Upper lobe of left lung (tissue), 6 donors: ENCODE results near the gene PARP12. TPM values are rescaled to one million over a fixed set of nuclear protein-coding genes. Genes with fewer than 3 reads are reported as not detected.

Source experiments
- ATAC-seq, 2 donors: fragments of 200-7000 bp; cut with Tn5 transposase; one replicate each; pipeline ENCODE4 v1.9.1; 2022; ENCODE audit warnings: mild to moderate bottlenecking in 2 of 2, moderate library complexity in 2 of 2; ENCODE audit not compliant: low FRiP score in 2 of 2
- DNase-seq, 2 donors: peaks; one replicate each; pipeline ENCODE4 v3.0.0-alpha.2; 2019 to 2020
- H3K27ac ChIP-seq, 4 donors: fragments of 200-600 bp; sonication (generic); one replicate each; pipeline ENCODE4 v1.5.1; 2016 to 2019
- H3K27me3 ChIP-seq, 4 donors: fragments of 200-600 bp; sonication (generic); one replicate each; pipeline ENCODE4 v1.5.1; 2017 to 2019
- H3K36me3 ChIP-seq, 4 donors: fragments of 200-600 bp; sonication (generic); one replicate each; pipeline ENCODE4 v1.5.1; 2016 to 2019
- H3K4me1 ChIP-seq, 4 donors: fragments of 200-600 bp; sonication (generic); one replicate each; pipeline ENCODE4 v1.5.1; 2018 to 2019
- H3K4me3 ChIP-seq, 4 donors: fragments of 200-600 bp; sonication (generic); one replicate each; pipeline ENCODE4 v1.5.1; 2017 to 2019; ENCODE audit warnings: mild to moderate bottlenecking in 2 of 4, moderate library complexity in 1 of 4
- H3K9me3 ChIP-seq, 4 donors: fragments of 200-600 bp; sonication (generic); one replicate each; pipeline ENCODE4 v1.5.1; 2018 to 2019
- CTCF ChIP-seq, 6 experiments: fragments of 450-650 bp in 4 of 6; fragments of 200-600 bp in 2 of 6; sonication (generic) in 2 of 6; IDR thresholded peaks; one replicate each; pipeline ENCODE4 v1.5.1; 2016 to 2019; ENCODE audit warnings: antibody characterized with exemption in 6 of 6
- EP300 ChIP-seq, 4 donors: sonication (generic); formaldehyde crosslinking; IDR thresholded peaks; one replicate each; pipeline ENCODE4 v1.5.1; 2017; ENCODE audit warnings: antibody characterized with exemption in 4 of 4, control low read depth in 2 of 4
- POLR2A ChIP-seq, 4 donors: fragments of 450-650 bp; IDR thresholded peaks; one replicate each; pipeline ENCODE4 v1.5.1; 2016 to 2017; ENCODE audit warnings: antibody characterized with exemption in 4 of 4, mild to moderate bottlenecking in 2 of 4
- POLR2AphosphoS5 ChIP-seq, 2 donors: sonication (generic); formaldehyde crosslinking; IDR thresholded peaks; one replicate each; pipeline ENCODE4 v1.5.1; 2017; ENCODE audit warnings: antibody characterized with exemption in 2 of 2
- WGBS, 2 donors: methylation state at CpG; one replicate each; pipeline ENCODE4 v1.1.5; 2017 to 2018; 5-methylcytosine and 5-hydroxymethylcytosine counted together
- total RNA-seq, 6 donors: library from RNA; depleted of rRNA in 4 of 6; stranded (reverse); fragments of >200 nt in 4 of 6; gene quantifications; one replicate each; pipeline versions ENCODE4 v1.1.0 to v1.2.1, GENCODE V29; 2016 to 2021
- donor health status: DM: no; HTN: no; CAD: no; lungs with moderate emphysema.
- donor health status: DM: no; HTN: yes; CAD: no; lungs with severe emphysema.

PARP12 gene
- total RNA-seq, 6 donors from 2014 or later: 74.8 to 151 (median 100) TPM

DNA sequence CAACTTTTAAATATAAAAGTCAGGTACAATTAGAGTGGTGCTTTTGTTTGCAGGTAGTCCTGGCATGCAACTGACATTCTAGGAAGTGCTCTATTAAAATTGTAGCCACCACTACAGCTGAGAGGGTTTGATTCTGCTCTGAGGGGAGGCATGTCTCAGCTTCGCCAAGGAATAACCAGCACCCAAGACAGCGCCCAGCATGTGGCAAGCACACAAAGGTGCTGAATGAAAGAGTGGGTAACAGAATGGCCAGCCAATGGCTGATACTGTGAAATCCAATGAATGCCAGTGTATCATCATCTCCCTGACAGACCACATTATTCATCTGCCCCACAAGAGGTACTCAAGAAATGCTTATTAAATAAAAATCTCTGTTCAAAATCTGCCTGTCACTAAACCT, 6.9 kb downstream of the PARP12 start:
- no peak for TF ChIP-seq EP300 (IDR thresholded peaks at IDR 0.05)
- no peak for TF ChIP-seq CTCF (IDR thresholded peaks at IDR 0.05)
- no peak for TF ChIP-seq POLR2AphosphoS5 (IDR thresholded peaks at IDR 0.05)
- TF ChIP-seq POLR2A (IDR thresholded peaks at IDR 0.05): no peak
- DNase-seq (no peak), ATAC-seq (no peak)
- WGBS, 2 donors: 89 to 100% methylated on average over 1 to 2 of the region's 2 CpGs
- peak overlapping the region in 1 of 4 donors; percentile 53 for H3K27ac ChIP-seq
- H3K4me1 ChIP-seq: peaks cover 17 to 38% (median 29%) of the 10 kb centered on the region in 4 donors
- no peak overlapping the region for H3K4me3 ChIP-seq
- H3K9me3 ChIP-seq: no peaks in the 10 kb centered on the region
- no peaks in the 10 kb centered on the region for H3K27me3 ChIP-seq
- peaks cover 0 to 36% (median 5%) of the 10 kb centered on the region in 4 donors for H3K36me3 ChIP-seq

DNA sequence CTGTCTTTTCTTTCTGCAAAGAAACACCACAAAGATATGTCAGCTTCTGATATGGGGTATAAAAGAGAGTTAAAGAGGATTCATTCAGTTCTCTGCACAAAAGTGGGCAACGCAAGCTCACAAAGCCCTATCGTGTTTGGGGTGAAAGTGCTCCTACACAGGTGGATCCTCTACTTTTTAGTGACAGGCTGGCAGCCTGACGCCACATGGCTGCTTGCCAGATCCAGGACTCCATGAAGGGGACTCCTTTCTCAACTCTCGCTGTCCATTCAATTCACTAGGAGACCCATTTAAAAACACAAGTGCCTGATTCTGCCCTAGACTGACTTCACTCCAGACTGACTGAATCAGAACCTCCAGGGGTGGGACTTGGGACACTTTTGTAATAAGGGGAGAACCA, 8.0 kb downstream of the PARP12 start:
- no peak for ATAC-seq
- no peak for DNase-seq
- WGBS, 2 donors: 81 to 91% methylated on average over 4 of the region's 4 CpGs
- Histone ChIP-seq H3K4me3 (no peak overlapping the region), H3K27ac (peak overlapping the region in 2 of 4 donors; percentile 38 to 42), H3K4me1 (peaks cover 8 to 38% (median 22%) of the 10 kb centered on the region in 4 donors), H3K9me3 (no peaks in the 10 kb centered on the region), H3K36me3 (peaks cover 0 to 36% (median 5%) of the 10 kb centered on the region in 4 donors), H3K27me3 (no peaks in the 10 kb centered on the region)
- TF ChIP-seq POLR2AphosphoS5 (IDR thresholded peaks at IDR 0.05): no peak
- TF ChIP-seq POLR2A (IDR thresholded peaks at IDR 0.05): no peak

GRCh38 chr7:140053812-140054539, 8.8 kb downstream of the PARP12 start:
- Histone ChIP-seq H3K27ac (peak overlapping the region in 2 of 4 donors; percentile 38 to 42), H3K4me1 (peaks cover 8 to 38% (median 21%) of the 10 kb centered on the region in 4 donors), H3K4me3 (no peak overlapping the region), H3K36me3 (peaks cover 0 to 36% (median 5%) of the 10 kb centered on the region in 4 donors), H3K27me3 (no peaks in the 10 kb centered on the region), H3K9me3 (no peaks in the 10 kb centered on the region)
- DNase-seq (no peak), ATAC-seq (no peak)
- TF ChIP-seq POLR2AphosphoS5 (IDR thresholded peaks at IDR 0.05) (no peak), EP300 (IDR thresholded peaks at IDR 0.05) (no peak), CTCF (IDR thresholded peaks at IDR 0.05) (no peak), POLR2A (IDR thresholded peaks at IDR 0.05) (no peak)
- WGBS, 2 donors: 44 to 50% methylated on average over 3 of the region's 3 CpGs

- no peak overlapping the region for H3K4me3 ChIP-seq
- no peak for TF ChIP-seq EP300 (IDR thresholded peaks at IDR 0.05)
- no peak for TF ChIP-seq CTCF (IDR thresholded peaks at IDR 0.05)
- TF ChIP-seq POLR2AphosphoS5 (IDR thresholded peaks at IDR 0.05): no peak
- TF ChIP-seq POLR2A (IDR thresholded peaks at IDR 0.05): no peak
- DNase-seq (no peak), ATAC-seq (no peak)
- no peaks in the 10 kb centered on the region for H3K9me3 ChIP-seq
- H3K36me3 ChIP-seq: peaks cover 0 to 38% (median 5%) of the 10 kb centered on the region in 4 donors
- no peaks in the 10 kb centered on the region for H3K27me3 ChIP-seq
- H3K4me1 ChIP-seq: peaks cover 8 to 34% (median 21%) of the 10 kb centered on the region in 4 donors
- no peak overlapping the region for H3K27ac ChIP-seq
Observed at GRCh38 chr7:140051820-140052219, 10.9 kb downstream of the PARP12 start.

GRCh38 chr7:140050100-140050499, 12.7 kb downstream of the PARP12 start:
- peaks cover 8 to 34% (median 21%) of the 10 kb centered on the region in 4 donors for H3K4me1 ChIP-seq
- H3K36me3 ChIP-seq: peaks cover 0 to 42% (median 3%) of the 10 kb centered on the region in 4 donors
- WGBS, 2 donors: 70 to 88% methylated on average over 3 of the region's 3 CpGs
- H3K9me3 ChIP-seq: no peaks in the 10 kb centered on the region
- no peak overlapping the region for H3K4me3 ChIP-seq
- H3K27ac ChIP-seq: peak overlapping the region in 3 of 4 donors; percentile 13 to 70 (median 64)
- DNase-seq (no peak), ATAC-seq (no peak)
- no peaks in the 10 kb centered on the region for H3K27me3 ChIP-seq
- TF ChIP-seq POLR2A (IDR thresholded peaks at IDR 0.05) (no peak), POLR2AphosphoS5 (IDR thresholded peaks at IDR 0.05) (no peak), CTCF (IDR thresholded peaks at IDR 0.05) (no peak), EP300 (IDR thresholded peaks at IDR 0.05) (no peak)
